HCT116 (cell line): ENCODE measurements around the gene GGT6.

ENCODE experiments used
- CTCF ChIP-seq, 3 experiments: fragments of 200-600 bp in 1 of 3; sonication (generic) in 1 of 3; IDR thresholded peaks in 2 of 3; conservative IDR thresholded peaks in 1 of 3; 2 replicates each; pipeline ENCODE4 v1.5.1; 2012 to 2017; ENCODE audit warnings: low read depth in 2 of 3, low read length in 2 of 3, antibody characterized with exemption in 1 of 3, borderline replicate concordance in 1 of 3, control low read depth in 1 of 3, mild to moderate bottlenecking in 1 of 3, mixed read lengths in 1 of 3, mixed run types in 1 of 3, moderate library complexity in 1 of 3; ENCODE audit not compliant: insufficient read depth in 1 of 3
- EGR1 ChIP-seq: IDR thresholded peaks from 2 replicates; pipeline ENCODE4 v1.6.1; 2012; ENCODE audit warnings: low read depth
- EZH2 ChIP-seq: fragments of 200-600 bp; sonication (generic); IDR thresholded peaks from 2 replicates; pipeline ENCODE4 v1.6.1; 2017; ENCODE audit warnings: antibody characterized with exemption, mixed run types
- JUND ChIP-seq: IDR thresholded peaks from 2 replicates; pipeline ENCODE4 v1.6.1; 2012
- MAX ChIP-seq: IDR thresholded peaks from 2 replicates; pipeline ENCODE4 v1.6.1; 2012
- POLR2AphosphoS5 ChIP-seq: IDR thresholded peaks from 2 replicates; pipeline ENCODE4 v1.6.1; 2011; ENCODE audit warnings: mild to moderate bottlenecking, low read depth, low read length, moderate library complexity
- REST ChIP-seq: IDR thresholded peaks from 2 replicates; pipeline ENCODE4 v1.6.1; 2012; ENCODE audit warnings: low read depth
- YY1 ChIP-seq: IDR thresholded peaks from 2 replicates; pipeline ENCODE4 v1.6.1; 2011; ENCODE audit warnings: low read length, low read depth, moderate library complexity, mild to moderate bottlenecking; ENCODE audit not compliant: insufficient replicate concordance; ENCODE audit errors: extremely low read depth
- ZNF274 ChIP-seq: fragments of 200-500 bp; sonication (Bioruptor generic); IDR thresholded peaks from 2 replicates; pipeline ENCODE4 v1.6.1; 2014; ENCODE audit warnings: mild to moderate bottlenecking, low read depth, low read length, inconsistent platforms

GRCh38 chr17:4548721-4549531, 11.5 kb downstream of the GGT6 start:
- TF ChIP-seq ZNF274 (no peak), EGR1 (no peak), REST (no peak), POLR2AphosphoS5 (no peak), EZH2 (no peak), CTCF (IDR thresholded peaks at IDR 0.05 in 2 of 3, conservative IDR thresholded peaks at IDR 0.05 in 1 of 3; ENCODE audit: borderline replicate concordance in 1 of 3, insufficient read depth in 1 of 3, low read depth in 2 of 3, low read length in 2 of 3) (no peak), JUND (no peak), MAX (no peak), YY1 (no peak)
